GM23338 (cell line): ENCODE measurements around the gene ATP6V1F. TPM values are rescaled to one million over a fixed set of nuclear protein-coding genes. Genes with fewer than 3 reads are reported as not detected.
A peak's percentile ranks its signal among the peaks of the same experiment; 100 is the strongest.

ENCODE experiments used
- ATAC-seq: fragments of 200-7000 bp; cut with Tn5 transposase; 3 replicates; pipeline ENCODE4 v1.9.1; 2020
- DNase-seq: peaks from one replicate; pipeline ENCODE4 v3.0.0-alpha.2; 2015; ENCODE audit warnings: low spot score
- H2AFZ ChIP-seq: fragments of 200-600 bp; sonication (generic); 2 replicates; pipeline ENCODE4 v1.8.0; 2016; ENCODE audit warnings: antibody characterized with exemption, mild to moderate bottlenecking, moderate library complexity
- H3F3A ChIP-seq: fragments of 200-600 bp; sonication (generic); replicated peaks from 2 replicates; pipeline ENCODE4 v1.8.0; 2017; ENCODE audit warnings: antibody characterized with exemption, mixed run types, low read depth
- H3K27ac ChIP-seq: fragments of 200-600 bp; sonication (generic); 2 replicates; pipeline ENCODE4 v1.6.1; 2016; ENCODE audit warnings: low read depth
- H3K27me3 ChIP-seq: fragments of 200-600 bp; sonication (generic); 2 replicates; pipeline ENCODE4 v1.8.0; 2016; ENCODE audit warnings: mild to moderate bottlenecking, mixed run types, moderate library complexity; ENCODE audit not compliant: insufficient read depth
- H3K36me3 ChIP-seq: fragments of 200-600 bp; sonication (generic); 2 replicates; pipeline ENCODE4 v1.8.0; 2016; ENCODE audit warnings: mild to moderate bottlenecking; ENCODE audit not compliant: insufficient read depth
- H3K4me1 ChIP-seq: fragments of 200-600 bp; sonication (generic); 2 replicates; pipeline ENCODE4 v1.8.0; 2016; ENCODE audit warnings: mild to moderate bottlenecking, moderate library complexity; ENCODE audit not compliant: insufficient read depth
- H3K4me2 ChIP-seq: fragments of 200-600 bp; sonication (generic); 2 replicates; pipeline ENCODE4 v1.7.1; 2017; ENCODE audit warnings: mixed run types
- H3K4me3 ChIP-seq: fragments of 200-600 bp; sonication (generic); 2 replicates; pipeline ENCODE4 v1.6.1; 2016; ENCODE audit warnings: mixed run types
- H3K79me2 ChIP-seq: fragments of 200-600 bp; sonication (generic); replicated peaks from 2 replicates; pipeline ENCODE4 v1.8.0; 2017; ENCODE audit warnings: mild to moderate bottlenecking; ENCODE audit not compliant: insufficient read depth
- H3K9me2 ChIP-seq: fragments of 200-600 bp; sonication (generic); 2 replicates; pipeline ENCODE4 v1.8.0; 2017; ENCODE audit not compliant: insufficient read depth
- H4K20me1 ChIP-seq: fragments of 200-600 bp; sonication (generic); replicated peaks from 2 replicates; pipeline ENCODE4 v1.8.0; 2017; ENCODE audit warnings: mild to moderate bottlenecking; ENCODE audit not compliant: insufficient read depth
- H3K27ac Mint-ChIP-seq: 2 replicates; pipeline ENCODE4 v1.8.0; 2020; ENCODE audit warnings: inconsistent platforms, mild to moderate bottlenecking, moderate library complexity, mixed read lengths
- H3K27me3 Mint-ChIP-seq: 3 replicates; pipeline ENCODE4 v1.8.0; 2022; ENCODE audit warnings: low read depth, mild to moderate bottlenecking, moderate library complexity, mixed read lengths, inconsistent platforms; ENCODE audit not compliant: insufficient read depth, poor library complexity
- H3K36me3 Mint-ChIP-seq: 3 replicates; pipeline ENCODE4 v1.8.0; 2021; ENCODE audit warnings: low read depth, mild to moderate bottlenecking, inconsistent platforms, moderate library complexity, mixed read lengths
- H3K4me1 Mint-ChIP-seq: 3 replicates; pipeline ENCODE4 v1.8.0; 2020; ENCODE audit warnings: mild to moderate bottlenecking, inconsistent platforms, mixed read lengths
- H3K4me3 Mint-ChIP-seq: 3 replicates; pipeline ENCODE4 v1.8.0; 2021; ENCODE audit warnings: moderate library complexity, mild to moderate bottlenecking, inconsistent platforms, mixed read lengths
- H3K9me3 Mint-ChIP-seq: 3 replicates; pipeline ENCODE4 v1.8.0; 2020; ENCODE audit warnings: moderate library complexity, mild to moderate bottlenecking, inconsistent platforms, mixed read lengths
- EZH2 ChIP-seq: fragments of 200-600 bp; sonication (generic); IDR thresholded peaks from one replicate; pipeline ENCODE4 v1.8.0; 2017; ENCODE audit warnings: antibody characterized with exemption, mild to moderate bottlenecking, low read depth; ENCODE audit not compliant: unreplicated experiment
- EZH2phosphoT487 ChIP-seq: fragments of 200-600 bp; sonication (generic); IDR thresholded peaks from one replicate; pipeline ENCODE4 v1.8.1; 2018; ENCODE audit warnings: antibody characterized with exemption; ENCODE audit not compliant: unreplicated experiment
- NANOG ChIP-seq: IDR thresholded peaks from 2 replicates; pipeline ENCODE4 v1.6.1; 2016; ENCODE audit warnings: antibody characterized with exemption, borderline replicate concordance
- POLR2AphosphoS5 ChIP-seq: IDR thresholded peaks from 2 replicates; pipeline ENCODE4 v1.6.1; 2016; ENCODE audit warnings: antibody characterized with exemption, low read depth
- polyA plus RNA-seq: library from polyadenylated mRNA; unstranded; fragments of >200 nt; fragmentation: Nextera tagmentation; extraction: Ambion mirVana; gene quantifications from 2 replicates; pipeline ENCODE4 v1.2.1, GENCODE V29; 2016
- total RNA-seq: library from RNA; depleted of rRNA; stranded (reverse); fragments of >200 nt; shearing (Covaris generic); gene quantifications from 2 replicates; pipeline ENCODE4 v1.2.3, GENCODE V29; 2014
- TF ChIP-seq, protein P1 (sequence below): IDR thresholded peaks from 2 replicates; pipeline ENCODE4 v1.6.1; 2016; ENCODE audit warnings: antibody characterized with exemption
- TF ChIP-seq, protein P2 (sequence below), 2 experiments: fragments of 200-600 bp in 1 of 2; sonication (generic) in 1 of 2; conservative IDR thresholded peaks; 2 replicates each; pipeline versions ENCODE4 v1.5.1 to v1.6.1; 2016 to 2017; ENCODE audit warnings: antibody characterized with exemption in 2 of 2, low read depth in 2 of 2, mild to moderate bottlenecking in 2 of 2, moderate library complexity in 1 of 2
- TF ChIP-seq, protein P3 (sequence below): IDR thresholded peaks from one replicate; pipeline ENCODE4 v1.6.1; 2018; ENCODE audit warnings: antibody characterized with exemption; ENCODE audit not compliant: unreplicated experiment

Gene ATP6V1F
- total and polyA plus RNA-seq, 2 experiments from 2014 or later: 66.5 to 271 TPM

DNA sequence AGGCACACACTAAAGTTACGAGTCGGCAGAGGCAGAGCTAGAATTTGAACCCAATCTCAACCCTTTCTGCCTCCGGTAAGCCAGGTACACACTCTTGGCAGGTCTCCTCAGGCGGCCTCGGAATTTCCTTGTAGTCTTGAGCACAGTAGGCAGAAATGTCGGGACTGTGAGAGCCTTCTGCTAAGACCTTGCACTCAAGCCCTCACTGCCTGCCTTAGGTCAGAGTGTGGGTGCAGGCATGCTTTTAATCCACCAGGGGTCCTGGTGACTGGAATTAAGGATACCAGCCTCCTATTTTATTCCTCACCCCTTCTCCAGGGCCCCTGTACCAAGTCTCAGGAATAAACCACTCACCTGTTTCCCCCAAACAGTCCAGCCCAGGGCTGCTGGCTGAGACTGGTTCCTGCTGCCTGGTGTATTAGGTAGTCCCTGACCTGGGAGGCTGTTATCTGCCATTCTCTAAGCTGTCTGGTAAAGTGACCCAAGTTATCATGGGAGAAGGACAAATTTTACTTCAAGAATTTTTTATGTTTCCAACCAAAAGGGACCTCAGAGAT is 855 bp downstream of the ATP6V1F start:
- Mint-ChIP-seq H3K9me3 (no peaks in the 10 kb centered on the region), H3K4me3 (peak overlapping the region; percentile 88), H3K27ac (no peak overlapping the region), H3K27me3 (peaks cover 38% of the 10 kb centered on the region), H3K4me1 (peaks cover 44% of the 10 kb centered on the region), H3K36me3 (peaks cover 11% of the 10 kb centered on the region)
- Histone ChIP-seq H3K9me2 (no peaks in the 10 kb centered on the region), H3F3A (peaks cover 12% of the 10 kb centered on the region; the same call in 1 of the 2 replicates), H3K27me3 (peaks cover 19% of the 10 kb centered on the region), H3K4me2 (peak overlapping the region; percentile 98), H4K20me1 (peaks cover 7% of the 10 kb centered on the region), H3K4me1 (peaks cover 19% of the 10 kb centered on the region), H2AFZ (peak overlapping the region; percentile 14; the same call in 1 of the 2 replicates), H3K79me2 (peaks cover 12% of the 10 kb centered on the region), H3K27ac (no peak overlapping the region), H3K4me3 (peak overlapping the region; percentile 81), H3K36me3 (no peaks in the 10 kb centered on the region)
- ATAC-seq (peak; percentile 67), DNase-seq (peak; percentile 90)
- TF ChIP-seq, protein P1, sequence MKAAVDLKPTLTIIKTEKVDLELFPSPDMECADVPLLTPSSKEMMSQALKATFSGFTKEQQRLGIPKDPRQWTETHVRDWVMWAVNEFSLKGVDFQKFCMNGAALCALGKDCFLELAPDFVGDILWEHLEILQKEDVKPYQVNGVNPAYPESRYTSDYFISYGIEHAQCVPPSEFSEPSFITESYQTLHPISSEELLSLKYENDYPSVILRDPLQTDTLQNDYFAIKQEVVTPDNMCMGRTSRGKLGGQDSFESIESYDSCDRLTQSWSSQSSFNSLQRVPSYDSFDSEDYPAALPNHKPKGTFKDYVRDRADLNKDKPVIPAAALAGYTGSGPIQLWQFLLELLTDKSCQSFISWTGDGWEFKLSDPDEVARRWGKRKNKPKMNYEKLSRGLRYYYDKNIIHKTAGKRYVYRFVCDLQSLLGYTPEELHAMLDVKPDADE: no peak
- TF ChIP-seq, protein P2, sequence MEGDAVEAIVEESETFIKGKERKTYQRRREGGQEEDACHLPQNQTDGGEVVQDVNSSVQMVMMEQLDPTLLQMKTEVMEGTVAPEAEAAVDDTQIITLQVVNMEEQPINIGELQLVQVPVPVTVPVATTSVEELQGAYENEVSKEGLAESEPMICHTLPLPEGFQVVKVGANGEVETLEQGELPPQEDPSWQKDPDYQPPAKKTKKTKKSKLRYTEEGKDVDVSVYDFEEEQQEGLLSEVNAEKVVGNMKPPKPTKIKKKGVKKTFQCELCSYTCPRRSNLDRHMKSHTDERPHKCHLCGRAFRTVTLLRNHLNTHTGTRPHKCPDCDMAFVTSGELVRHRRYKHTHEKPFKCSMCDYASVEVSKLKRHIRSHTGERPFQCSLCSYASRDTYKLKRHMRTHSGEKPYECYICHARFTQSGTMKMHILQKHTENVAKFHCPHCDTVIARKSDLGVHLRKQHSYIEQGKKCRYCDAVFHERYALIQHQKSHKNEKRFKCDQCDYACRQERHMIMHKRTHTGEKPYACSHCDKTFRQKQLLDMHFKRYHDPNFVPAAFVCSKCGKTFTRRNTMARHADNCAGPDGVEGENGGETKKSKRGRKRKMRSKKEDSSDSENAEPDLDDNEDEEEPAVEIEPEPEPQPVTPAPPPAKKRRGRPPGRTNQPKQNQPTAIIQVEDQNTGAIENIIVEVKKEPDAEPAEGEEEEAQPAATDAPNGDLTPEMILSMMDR (conservative IDR thresholded peaks at IDR 0.05; ENCODE audit: low read depth in 2 of 2): peak; percentile 51 to 57
- TF ChIP-seq EZH2phosphoT487 (no peak), EZH2 (no peak), POLR2AphosphoS5 (no peak), NANOG (no peak)

DNA sequence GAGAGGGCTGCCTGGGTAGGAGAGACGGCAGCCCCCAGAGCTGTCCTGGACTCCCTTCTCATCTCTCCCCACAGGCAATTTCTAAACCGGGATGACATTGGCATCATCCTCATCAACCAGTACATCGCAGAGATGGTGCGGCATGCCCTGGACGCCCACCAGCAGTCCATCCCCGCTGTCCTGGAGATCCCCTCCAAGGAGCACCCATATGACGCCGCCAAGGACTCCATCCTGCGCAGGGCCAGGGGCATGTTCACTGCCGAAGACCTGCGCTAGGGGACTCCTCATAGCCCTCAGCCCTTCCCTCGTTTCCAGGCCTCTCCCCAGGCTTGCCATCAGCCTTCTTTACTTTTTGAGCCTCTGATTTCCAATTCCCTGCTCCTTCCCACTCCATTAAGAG is 2.6 kb downstream of the ATP6V1F start:
- H3K4me1 Mint-ChIP-seq: peaks cover 38% of the 10 kb centered on the region
- peaks cover 11% of the 10 kb centered on the region for H3K36me3 Mint-ChIP-seq
- H3F3A ChIP-seq: peaks cover 16% of the 10 kb centered on the region; the same call in 1 of the 2 replicates
- no peak overlapping the region for H3K27ac Mint-ChIP-seq
- H3K9me2 ChIP-seq: no peaks in the 10 kb centered on the region
- H3K4me3 Mint-ChIP-seq: peak overlapping the region; percentile 13; the same call in 1 of the 3 replicates
- no peak for DNase-seq
- no peak for ATAC-seq
- H3K4me1 ChIP-seq: peaks cover 23% of the 10 kb centered on the region
- TF ChIP-seq, protein P2 (conservative IDR thresholded peaks at IDR 0.05; ENCODE audit: low read depth in 2 of 2): no peak
- TF ChIP-seq EZH2 (no peak), NANOG (no peak)
- TF ChIP-seq, protein P3, sequence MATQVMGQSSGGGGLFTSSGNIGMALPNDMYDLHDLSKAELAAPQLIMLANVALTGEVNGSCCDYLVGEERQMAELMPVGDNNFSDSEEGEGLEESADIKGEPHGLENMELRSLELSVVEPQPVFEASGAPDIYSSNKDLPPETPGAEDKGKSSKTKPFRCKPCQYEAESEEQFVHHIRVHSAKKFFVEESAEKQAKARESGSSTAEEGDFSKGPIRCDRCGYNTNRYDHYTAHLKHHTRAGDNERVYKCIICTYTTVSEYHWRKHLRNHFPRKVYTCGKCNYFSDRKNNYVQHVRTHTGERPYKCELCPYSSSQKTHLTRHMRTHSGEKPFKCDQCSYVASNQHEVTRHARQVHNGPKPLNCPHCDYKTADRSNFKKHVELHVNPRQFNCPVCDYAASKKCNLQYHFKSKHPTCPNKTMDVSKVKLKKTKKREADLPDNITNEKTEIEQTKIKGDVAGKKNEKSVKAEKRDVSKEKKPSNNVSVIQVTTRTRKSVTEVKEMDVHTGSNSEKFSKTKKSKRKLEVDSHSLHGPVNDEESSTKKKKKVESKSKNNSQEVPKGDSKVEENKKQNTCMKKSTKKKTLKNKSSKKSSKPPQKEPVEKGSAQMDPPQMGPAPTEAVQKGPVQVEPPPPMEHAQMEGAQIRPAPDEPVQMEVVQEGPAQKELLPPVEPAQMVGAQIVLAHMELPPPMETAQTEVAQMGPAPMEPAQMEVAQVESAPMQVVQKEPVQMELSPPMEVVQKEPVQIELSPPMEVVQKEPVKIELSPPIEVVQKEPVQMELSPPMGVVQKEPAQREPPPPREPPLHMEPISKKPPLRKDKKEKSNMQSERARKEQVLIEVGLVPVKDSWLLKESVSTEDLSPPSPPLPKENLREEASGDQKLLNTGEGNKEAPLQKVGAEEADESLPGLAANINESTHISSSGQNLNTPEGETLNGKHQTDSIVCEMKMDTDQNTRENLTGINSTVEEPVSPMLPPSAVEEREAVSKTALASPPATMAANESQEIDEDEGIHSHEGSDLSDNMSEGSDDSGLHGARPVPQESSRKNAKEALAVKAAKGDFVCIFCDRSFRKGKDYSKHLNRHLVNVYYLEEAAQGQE: no peak
- TF ChIP-seq, protein P1: no peak
- H3K27me3 ChIP-seq: peaks cover 37% of the 10 kb centered on the region
- peaks cover 7% of the 10 kb centered on the region for H4K20me1 ChIP-seq
- no peak overlapping the region for H3K4me2 ChIP-seq
- H3K9me3 Mint-ChIP-seq: no peaks in the 10 kb centered on the region; the same call in 2 of the 3 replicates
- no peak overlapping the region for H3K4me3 ChIP-seq
- no peaks in the 10 kb centered on the region for H3K36me3 ChIP-seq
- no peak overlapping the region for H2AFZ ChIP-seq
- H3K27ac ChIP-seq: no peak overlapping the region
- peaks cover 12% of the 10 kb centered on the region for H3K79me2 ChIP-seq
- H3K27me3 Mint-ChIP-seq: peaks cover 41% of the 10 kb centered on the region
